ENCODE measurements around the gene TC2N. TPM values are rescaled to one million over a fixed set of nuclear protein-coding genes. Genes with fewer than 3 reads are reported as not detected.

Gene TC2N
- total and polyA plus RNA-seq, 9 of the 15 experiments (the other 6 are each of a cell fraction or from before 2014, with no cell fraction given): 2.0 to 12.5 (median 7.3) TPM

DNA sequence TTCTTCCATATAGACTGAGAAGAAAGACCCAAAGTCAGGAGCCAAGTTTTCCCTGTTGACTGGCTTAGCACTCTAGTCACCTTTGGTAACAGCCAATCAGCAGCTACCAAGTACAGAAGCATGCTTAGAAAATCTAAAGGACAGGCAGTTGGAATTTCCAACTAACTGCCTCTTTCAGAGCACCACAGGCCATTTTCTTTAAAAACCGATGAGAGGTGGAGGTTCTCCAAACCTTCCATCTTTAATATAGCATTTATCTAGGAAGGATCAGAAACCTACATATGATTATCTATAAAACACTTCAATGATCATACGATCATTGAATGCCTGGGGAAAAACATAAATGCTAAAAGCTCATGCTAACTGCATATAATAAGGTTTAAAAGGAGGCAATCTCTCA is 135.3 kb downstream of the TC2N start, which contains the start of gene CATSPERB:
TSS of gene CATSPERB (minus strand) at position 101 of the 400 bp plus-strand sequence. CDS start 2,607 bp downstream, outside the sequence.
- H3K9me1 ChIP-seq (ENCODE audit: control insufficient read depth, insufficient read depth, low read length): no peaks in the 10 kb centered on the region
- no peaks in the 10 kb centered on the region for H3K79me2 ChIP-seq (ENCODE audit: control insufficient read depth, insufficient read depth, low read length)
- no peak within 1 kb of the TSS for H3K4me3 ChIP-seq
- in situ Hi-C loops (cut with MboI) (no loop called here), intact Hi-C loops (cut with micrococcal nuclease) (no loop called here)
- TF ChIP-seq NFRKB (IDR thresholded peaks at IDR 0.05; ENCODE audit: low read depth) (no peak), ZNF644 (tag; IDR thresholded peaks at IDR 0.05; ENCODE audit: low read depth) (no peak)
- no peaks in the 10 kb centered on the region for H3K27me3 ChIP-seq (ENCODE audit: control insufficient read depth in 2 of 2, insufficient read depth in 2 of 2, low read length in 2 of 2)
- no peak within 1 kb of the TSS for H3K9ac ChIP-seq (ENCODE audit: insufficient read depth in 1 of 2, low read depth in 2 of 2, low read length in 2 of 2)
- ChIA-PET CTCF (ENCODE audit: low intra/inter-chr PET ratio) (no interaction called here), POLR2A (interaction anchor here (1.0 kb wide), 1 partner anchor 102 kb away, joined by 3 read pairs; no protein-coding TSS in a partner anchor)
- H3K9me3 ChIP-seq (replicated peaks; ENCODE audit: control insufficient read depth, insufficient read depth, low read depth, low read length): no peaks in the 10 kb centered on the region
- no peak within 1 kb of the TSS for H2AFZ ChIP-seq (ENCODE audit: low read depth, low read length)
- no peak within 1 kb of the TSS for H3K27ac ChIP-seq (ENCODE audit: extremely low read depth, low read depth, low read length)
- H3K4me1 ChIP-seq (replicated peaks in 1 of 2; ENCODE audit: control insufficient read depth in 2 of 2, insufficient read depth in 2 of 2, low read length in 2 of 2): no peaks in the 10 kb centered on the region
- no peak within 1 kb of the TSS for H3K4me2 ChIP-seq (ENCODE audit: insufficient read depth, low read length)
- FAIRE-seq (no peak), DNase-seq (ENCODE audit: extremely low read depth in 1 of 4, low spot score in 3 of 4) (no peak), ATAC-seq (no peak)
- WGBS (ENCODE audit: insufficient coverage, low coverage, missing lambda C conversion rate): 25% methylated on average over 2 of the region's 2 CpGs
- H3K36me3 ChIP-seq (ENCODE audit: control insufficient read depth, insufficient read depth, low read length): no peaks in the 10 kb centered on the region
- BruUV-seq (replicated peaks): no TSS peak
- no peaks in the 10 kb centered on the region for H4K20me1 ChIP-seq (replicated peaks; ENCODE audit: control insufficient read depth, insufficient read depth, low read length)

DNA sequence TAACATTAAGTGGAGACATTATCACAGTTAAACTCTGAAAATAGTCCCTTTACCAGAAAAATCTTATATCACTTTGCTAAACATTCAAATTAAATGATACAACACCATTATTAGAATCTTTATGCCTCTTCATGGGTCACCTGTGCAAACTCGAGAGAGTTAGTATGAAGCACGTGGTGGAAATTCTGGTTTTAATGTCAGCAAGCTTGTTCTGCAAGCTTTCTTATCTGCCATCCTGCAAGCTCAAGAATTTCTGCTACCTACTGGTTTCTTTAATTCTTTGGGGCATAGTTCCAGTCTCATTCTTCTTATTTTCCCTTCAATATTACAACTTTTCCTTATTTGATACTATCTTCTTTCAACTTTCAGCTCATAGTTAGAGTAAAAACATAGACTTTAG is 136.3 kb downstream of the TC2N start:
- Histone ChIP-seq H3K27ac (ENCODE audit: extremely low read depth, low read depth, low read length) (no peak overlapping the region), H3K9me1 (ENCODE audit: control insufficient read depth, insufficient read depth, low read length) (no peaks in the 10 kb centered on the region), H3K4me2 (ENCODE audit: insufficient read depth, low read length) (no peak overlapping the region), H3K79me2 (ENCODE audit: control insufficient read depth, insufficient read depth, low read length) (no peaks in the 10 kb centered on the region), H3K36me3 (ENCODE audit: control insufficient read depth, insufficient read depth, low read length) (no peaks in the 10 kb centered on the region), H4K20me1 (replicated peaks; ENCODE audit: control insufficient read depth, insufficient read depth, low read length) (no peaks in the 10 kb centered on the region), H3K4me1 (replicated peaks in 1 of 2; ENCODE audit: control insufficient read depth in 2 of 2, insufficient read depth in 2 of 2, low read length in 2 of 2) (no peaks in the 10 kb centered on the region), H3K9ac (ENCODE audit: insufficient read depth in 1 of 2, low read depth in 2 of 2, low read length in 2 of 2) (no peak overlapping the region), H3K27me3 (ENCODE audit: control insufficient read depth in 2 of 2, insufficient read depth in 2 of 2, low read length in 2 of 2) (no peaks in the 10 kb centered on the region), H3K4me3 (no peak overlapping the region), H3K9me3 (replicated peaks; ENCODE audit: control insufficient read depth, insufficient read depth, low read depth, low read length) (no peaks in the 10 kb centered on the region), H2AFZ (ENCODE audit: low read depth, low read length) (no peak overlapping the region)
- intact Hi-C loops (cut with micrococcal nuclease) (no loop called here), in situ Hi-C loops (cut with MboI) (no loop called here)
- ATAC-seq: no peak
- no peak for FAIRE-seq
- CTCF ChIA-PET (ENCODE audit: low intra/inter-chr PET ratio): no interaction called here
- POLR2A ChIA-PET: no interaction called here
- no peak for DNase-seq (ENCODE audit: extremely low read depth in 1 of 4, low spot score in 3 of 4)
- 13% methylated on average over 2 of the region's 2 CpGs for WGBS (ENCODE audit: insufficient coverage, low coverage, missing lambda C conversion rate)
- no TSS peak for BruUV-seq (replicated peaks)
- TF ChIP-seq IRF2 (CRISPR knock-in tag; IDR thresholded peaks at IDR 0.05): no peak
- TF ChIP-seq, protein P1, sequence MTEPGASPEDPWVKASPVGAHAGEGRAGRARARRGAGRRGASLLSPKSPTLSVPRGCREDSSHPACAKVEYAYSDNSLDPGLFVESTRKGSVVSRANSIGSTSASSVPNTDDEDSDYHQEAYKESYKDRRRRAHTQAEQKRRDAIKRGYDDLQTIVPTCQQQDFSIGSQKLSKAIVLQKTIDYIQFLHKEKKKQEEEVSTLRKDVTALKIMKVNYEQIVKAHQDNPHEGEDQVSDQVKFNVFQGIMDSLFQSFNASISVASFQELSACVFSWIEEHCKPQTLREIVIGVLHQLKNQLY (CRISPR knock-in tag; conservative IDR thresholded peaks at IDR 0.05): no peak
- no peak for TF ChIP-seq CHD1 (IDR thresholded peaks at IDR 0.05; ENCODE audit: low read length)
- TF ChIP-seq, protein P2, sequence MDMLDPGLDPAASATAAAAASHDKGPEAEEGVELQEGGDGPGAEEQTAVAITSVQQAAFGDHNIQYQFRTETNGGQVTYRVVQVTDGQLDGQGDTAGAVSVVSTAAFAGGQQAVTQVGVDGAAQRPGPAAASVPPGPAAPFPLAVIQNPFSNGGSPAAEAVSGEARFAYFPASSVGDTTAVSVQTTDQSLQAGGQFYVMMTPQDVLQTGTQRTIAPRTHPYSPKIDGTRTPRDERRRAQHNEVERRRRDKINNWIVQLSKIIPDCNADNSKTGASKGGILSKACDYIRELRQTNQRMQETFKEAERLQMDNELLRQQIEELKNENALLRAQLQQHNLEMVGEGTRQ (CRISPR knock-in tag; IDR thresholded peaks at IDR 0.05): no peak
- TF ChIP-seq CREBBP (IDR thresholded peaks at IDR 0.05; ENCODE audit: low read depth, low read length): no peak
- no peak for TF ChIP-seq ZNF212 (CRISPR knock-in tag; IDR thresholded peaks at IDR 0.05)
